ENCODE measurements around the gene TTC23L.

Gene TTC23L

DNA sequence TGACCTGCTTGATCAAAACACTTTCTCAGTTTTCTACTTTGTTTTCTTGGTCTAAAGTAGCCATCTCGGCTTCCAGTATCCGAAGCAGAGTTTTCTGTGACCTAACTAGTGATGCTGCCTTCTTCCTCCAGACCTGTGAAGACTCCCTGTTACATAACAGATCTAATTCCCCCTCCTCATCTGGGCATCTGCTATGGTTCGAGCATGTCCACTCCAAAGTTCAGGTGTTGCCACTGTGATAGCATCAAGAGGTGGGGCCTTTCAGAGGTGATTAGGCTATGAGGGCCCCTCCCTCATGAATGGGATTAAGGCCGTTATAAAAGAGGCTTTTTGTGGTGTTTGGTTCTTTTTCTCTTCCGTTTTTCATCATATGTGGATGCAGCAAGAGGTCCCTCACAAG, 20.3 kb downstream of the TTC23L start:
- Histone ChIP-seq H3K4me1 (ENCODE audit: control insufficient read depth, insufficient read depth, low read length) (no peaks in the 10 kb centered on the region), H3K4me3 (ENCODE audit: low read length) (no peak overlapping the region), H3K27ac (ENCODE audit: low read depth, low read length) (no peak overlapping the region), H3K9ac (ENCODE audit: low read length) (no peak overlapping the region), H3K36me3 (ENCODE audit: control insufficient read depth, insufficient read depth, low read length) (no peaks in the 10 kb centered on the region), H3K27me3 (ENCODE audit: control insufficient read depth, insufficient read depth, low read length) (no peaks in the 10 kb centered on the region)

DNA sequence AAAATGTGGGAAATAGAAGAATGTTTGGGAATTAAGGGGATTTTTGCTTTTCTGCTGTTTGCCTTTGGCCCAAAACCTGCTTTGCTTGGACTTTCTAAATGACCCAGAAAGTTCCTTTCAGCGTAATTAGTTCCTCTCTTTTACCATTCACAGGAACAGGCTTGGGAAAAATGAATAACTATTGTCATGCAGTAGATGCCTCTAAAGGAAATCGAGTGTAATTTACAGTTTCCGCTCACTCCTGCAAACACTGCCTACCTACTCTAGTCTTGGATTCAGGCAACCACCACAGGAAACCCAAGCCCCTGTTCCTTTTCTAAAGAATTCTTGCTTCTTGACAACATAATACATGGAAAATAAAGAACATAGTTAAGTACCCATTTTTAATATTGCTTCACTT, 25.0 kb downstream of the TTC23L start:
- Histone ChIP-seq H3K36me3 (ENCODE audit: control insufficient read depth, insufficient read depth, low read length) (no peaks in the 10 kb centered on the region), H3K4me1 (ENCODE audit: control insufficient read depth, insufficient read depth, low read length) (no peaks in the 10 kb centered on the region), H3K27me3 (ENCODE audit: control insufficient read depth, insufficient read depth, low read length) (no peaks in the 10 kb centered on the region), H3K9ac (ENCODE audit: low read length) (no peak overlapping the region), H3K27ac (ENCODE audit: low read depth, low read length) (no peak overlapping the region), H3K4me3 (ENCODE audit: low read length) (no peak overlapping the region)

DNA sequence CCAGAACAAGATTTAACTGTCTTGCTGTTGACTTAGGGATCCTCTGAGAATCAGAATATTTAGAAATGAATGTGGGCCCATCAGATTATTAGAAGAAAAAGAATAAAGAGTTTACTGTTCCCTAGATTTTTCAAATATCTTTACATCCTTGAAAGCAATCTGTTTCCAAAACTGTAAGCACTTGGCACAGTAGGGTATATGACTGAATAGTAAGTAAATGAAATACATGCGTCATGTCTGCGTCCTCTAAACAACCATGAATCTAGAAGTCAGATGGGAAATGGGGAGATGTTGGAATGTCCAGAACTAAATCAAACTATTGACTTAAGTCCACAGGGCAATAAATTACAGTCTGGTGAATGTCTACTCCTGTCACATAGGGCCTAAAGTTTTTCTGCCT, 26.1 kb downstream of the TTC23L start:
- H3K27me3 ChIP-seq (ENCODE audit: control insufficient read depth, insufficient read depth, low read length), result no peaks in the 10 kb centered on the region
- H3K27ac ChIP-seq (ENCODE audit: low read depth, low read length), result no peak overlapping the region
- H3K4me1 ChIP-seq (ENCODE audit: control insufficient read depth, insufficient read depth, low read length), result no peaks in the 10 kb centered on the region
- H3K9ac ChIP-seq (ENCODE audit: low read length), result no peak overlapping the region
- H3K4me3 ChIP-seq (ENCODE audit: low read length), result no peak overlapping the region
- no peaks in the 10 kb centered on the region for H3K36me3 ChIP-seq (ENCODE audit: control insufficient read depth, insufficient read depth, low read length)

DNA sequence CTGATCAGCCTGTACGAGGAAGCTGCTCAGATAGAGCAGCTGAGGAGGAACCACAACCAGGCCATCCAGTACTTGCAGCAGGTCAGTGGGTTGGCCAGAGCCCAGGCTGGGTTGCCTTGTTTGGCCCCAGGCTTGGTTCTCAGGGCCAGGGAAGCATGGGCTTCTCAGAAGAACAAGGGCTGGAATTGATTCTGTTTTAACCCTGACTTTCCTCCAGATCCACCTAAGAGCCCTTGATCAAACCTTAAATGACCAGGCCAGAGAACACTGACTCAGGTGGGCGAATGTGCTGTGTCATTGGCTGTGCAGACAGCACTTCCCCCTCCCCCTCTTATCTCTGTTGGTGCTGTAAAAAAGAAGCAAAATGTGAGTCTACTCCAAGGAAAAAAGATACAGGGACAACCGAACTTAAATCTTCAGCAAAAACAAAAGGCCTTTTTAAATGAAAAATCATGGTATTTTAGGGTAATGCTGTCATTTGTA, 28.1 kb downstream of the TTC23L start:
- no peak overlapping the region for H3K9ac ChIP-seq (ENCODE audit: low read length)
- H3K4me3 ChIP-seq (ENCODE audit: low read length), result no peak overlapping the region
- no peaks in the 10 kb centered on the region for H3K27me3 ChIP-seq (ENCODE audit: control insufficient read depth, insufficient read depth, low read length)
- H3K4me1 ChIP-seq (ENCODE audit: control insufficient read depth, insufficient read depth, low read length), result no peaks in the 10 kb centered on the region
- H3K36me3 ChIP-seq (ENCODE audit: control insufficient read depth, insufficient read depth, low read length), result no peaks in the 10 kb centered on the region
- H3K27ac ChIP-seq (ENCODE audit: low read depth, low read length), result no peak overlapping the region

DNA sequence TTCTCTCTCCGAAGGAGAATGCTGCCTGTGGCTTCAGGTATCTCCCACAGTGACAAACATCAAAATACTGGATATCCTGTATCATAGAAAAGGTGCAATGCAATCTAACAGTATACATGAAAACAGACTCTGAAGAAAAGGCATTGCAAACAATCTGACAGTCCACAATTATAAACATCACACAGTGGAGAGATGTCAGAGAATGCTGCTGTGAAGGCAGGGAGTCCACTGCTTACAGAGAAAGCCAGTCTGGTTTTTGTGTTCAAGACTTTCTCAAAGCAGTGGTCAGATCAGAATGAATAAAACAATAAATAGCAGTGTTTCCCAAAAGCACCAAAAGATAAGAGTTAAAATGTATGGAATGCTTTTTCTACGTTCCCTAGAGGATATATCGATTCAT, 28.7 kb downstream of the TTC23L start:
- Histone ChIP-seq H3K36me3 (ENCODE audit: control insufficient read depth, insufficient read depth, low read length) (no peaks in the 10 kb centered on the region), H3K27ac (ENCODE audit: low read depth, low read length) (no peak overlapping the region), H3K9ac (ENCODE audit: low read length) (no peak overlapping the region)

DNA sequence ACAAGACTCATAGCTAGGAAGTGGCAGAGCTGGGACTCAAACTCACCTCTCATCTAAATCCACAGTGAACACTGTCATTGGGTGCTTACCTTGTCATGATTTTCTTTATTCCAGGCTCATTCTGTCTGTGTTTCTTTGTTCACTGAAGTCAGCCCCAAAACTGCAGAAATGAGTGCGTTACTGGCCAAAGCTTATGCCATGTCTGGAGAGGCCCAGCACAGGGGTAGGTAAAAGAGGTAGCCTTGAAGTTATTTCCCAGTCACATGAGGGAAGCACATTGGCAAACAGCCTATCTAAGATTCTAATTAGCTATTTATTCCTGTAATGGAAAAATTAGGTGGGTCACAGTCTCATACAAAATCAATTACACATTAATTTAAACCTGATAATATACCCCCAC, 29.8 kb downstream of the TTC23L start:
- H3K27me3 ChIP-seq (ENCODE audit: control insufficient read depth, insufficient read depth, low read length), result no peaks in the 10 kb centered on the region
- no peak overlapping the region for H3K27ac ChIP-seq (ENCODE audit: low read depth, low read length)
- no peaks in the 10 kb centered on the region for H3K36me3 ChIP-seq (ENCODE audit: control insufficient read depth, insufficient read depth, low read length)
- H3K9ac ChIP-seq (ENCODE audit: low read length), result no peak overlapping the region
- no peak overlapping the region for H3K4me3 ChIP-seq (ENCODE audit: low read length)
- no peaks in the 10 kb centered on the region for H3K4me1 ChIP-seq (ENCODE audit: control insufficient read depth, insufficient read depth, low read length)

More for the DNA sequence above, 28.7 kb downstream of the TTC23L start:
- no peaks in the 10 kb centered on the region for H3K27me3 ChIP-seq (ENCODE audit: control insufficient read depth, insufficient read depth, low read length)
- no peak overlapping the region for H3K4me3 ChIP-seq (ENCODE audit: low read length)
- no peaks in the 10 kb centered on the region for H3K4me1 ChIP-seq (ENCODE audit: control insufficient read depth, insufficient read depth, low read length)

DNA sequence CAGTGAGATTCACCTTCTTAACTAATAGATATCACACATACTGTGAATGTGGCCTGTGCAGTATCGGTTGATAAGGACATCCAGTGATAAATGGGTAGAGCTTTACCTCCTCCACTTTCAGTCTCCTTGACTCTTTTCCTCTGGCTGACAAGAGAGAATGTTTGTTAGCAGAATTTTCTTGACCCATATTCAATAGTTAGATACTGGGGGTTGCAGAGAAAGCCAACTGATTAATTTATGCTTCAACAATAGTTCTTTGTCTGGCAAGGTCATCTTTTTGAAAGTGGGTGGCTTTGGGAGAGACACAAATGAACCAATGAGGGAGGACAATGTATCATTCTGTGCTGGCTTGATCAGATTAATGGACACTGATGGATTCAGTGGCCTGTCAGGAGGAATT, 30.3 kb downstream of the TTC23L start:
- Histone ChIP-seq H3K36me3 (ENCODE audit: control insufficient read depth, insufficient read depth, low read length) (no peaks in the 10 kb centered on the region), H3K27me3 (ENCODE audit: control insufficient read depth, insufficient read depth, low read length) (no peaks in the 10 kb centered on the region), H3K27ac (ENCODE audit: low read depth, low read length) (no peak overlapping the region), H3K9ac (ENCODE audit: low read length) (no peak overlapping the region), H3K4me1 (ENCODE audit: control insufficient read depth, insufficient read depth, low read length) (no peaks in the 10 kb centered on the region), H3K4me3 (ENCODE audit: low read length) (no peak overlapping the region)

DNA sequence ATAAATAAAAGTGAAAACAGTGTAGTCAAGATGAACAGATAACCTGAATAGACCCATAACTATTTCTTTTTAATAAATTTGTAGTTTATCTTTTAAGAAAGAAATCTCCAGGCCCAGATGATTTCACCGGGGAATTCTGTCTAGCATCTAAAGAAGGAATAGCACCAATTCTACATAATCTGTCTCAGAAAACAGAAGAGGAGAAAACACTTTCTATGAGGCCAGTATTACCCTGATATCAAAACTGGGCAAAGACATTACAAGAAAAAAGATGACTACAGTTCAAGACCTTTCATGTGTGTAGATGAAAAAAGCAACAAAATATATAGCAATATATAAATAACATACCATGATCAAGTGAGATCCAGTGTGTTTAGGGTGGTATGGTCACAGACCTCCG, 31.4 kb downstream of the TTC23L start:
- Histone ChIP-seq H3K36me3 (ENCODE audit: control insufficient read depth, insufficient read depth, low read length) (no peaks in the 10 kb centered on the region), H3K27ac (ENCODE audit: low read depth, low read length) (no peak overlapping the region), H3K9ac (ENCODE audit: low read length) (no peak overlapping the region), H3K27me3 (ENCODE audit: control insufficient read depth, insufficient read depth, low read length) (no peaks in the 10 kb centered on the region), H3K4me1 (ENCODE audit: control insufficient read depth, insufficient read depth, low read length) (no peaks in the 10 kb centered on the region), H3K4me3 (ENCODE audit: low read length) (no peak overlapping the region)

DNA sequence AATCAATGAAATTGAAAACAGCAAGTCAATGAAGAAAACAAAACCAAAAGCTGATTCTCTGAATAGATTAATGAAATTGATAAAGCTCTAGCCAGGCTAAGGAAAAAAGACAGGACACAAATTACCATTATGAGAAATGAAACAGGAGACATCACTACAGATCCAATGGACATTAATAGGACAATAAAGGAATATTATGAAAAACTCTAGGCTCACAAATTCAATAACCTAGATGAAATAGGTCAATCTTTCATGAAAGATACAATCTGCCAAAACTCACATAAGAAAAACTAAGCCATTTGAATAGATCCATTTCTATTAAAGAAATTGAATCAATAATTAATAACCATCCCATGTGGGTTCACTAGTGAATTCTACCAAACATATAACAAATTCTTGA, 37.3 kb downstream of the TTC23L start:
- Histone ChIP-seq H3K4me1 (ENCODE audit: control insufficient read depth, insufficient read depth, low read length) (no peaks in the 10 kb centered on the region), H3K27ac (ENCODE audit: low read depth, low read length) (no peak overlapping the region), H3K9ac (ENCODE audit: low read length) (no peak overlapping the region), H3K27me3 (ENCODE audit: control insufficient read depth, insufficient read depth, low read length) (no peaks in the 10 kb centered on the region), H3K36me3 (ENCODE audit: control insufficient read depth, insufficient read depth, low read length) (no peaks in the 10 kb centered on the region), H3K4me3 (ENCODE audit: low read length) (no peak overlapping the region)

DNA sequence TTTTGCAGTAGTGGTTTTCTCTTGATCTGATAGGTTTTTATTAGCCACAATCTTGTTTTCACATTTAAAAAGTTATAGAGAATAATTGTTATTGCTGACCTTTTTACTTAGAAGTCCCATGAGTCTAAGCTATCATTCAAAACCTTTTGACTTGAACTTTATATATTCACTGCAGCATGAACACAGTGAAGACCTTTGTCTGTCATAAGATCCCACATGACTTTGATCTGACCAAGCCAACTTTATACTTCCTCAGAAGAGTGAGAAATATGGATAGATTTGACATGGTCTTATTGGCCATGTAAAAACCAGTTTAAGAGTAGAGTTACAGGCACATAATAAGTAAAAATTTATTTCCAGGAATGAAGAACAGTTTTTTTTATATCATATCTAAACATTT, 42.3 kb downstream of the TTC23L start:
- Histone ChIP-seq H3K27ac (ENCODE audit: low read depth, low read length) (no peak overlapping the region), H3K4me1 (ENCODE audit: control insufficient read depth, insufficient read depth, low read length) (no peaks in the 10 kb centered on the region), H3K27me3 (ENCODE audit: control insufficient read depth, insufficient read depth, low read length) (no peaks in the 10 kb centered on the region), H3K9ac (ENCODE audit: low read length) (no peak overlapping the region), H3K4me3 (ENCODE audit: low read length) (no peak overlapping the region), H3K36me3 (ENCODE audit: control insufficient read depth, insufficient read depth, low read length) (no peaks in the 10 kb centered on the region)

DNA sequence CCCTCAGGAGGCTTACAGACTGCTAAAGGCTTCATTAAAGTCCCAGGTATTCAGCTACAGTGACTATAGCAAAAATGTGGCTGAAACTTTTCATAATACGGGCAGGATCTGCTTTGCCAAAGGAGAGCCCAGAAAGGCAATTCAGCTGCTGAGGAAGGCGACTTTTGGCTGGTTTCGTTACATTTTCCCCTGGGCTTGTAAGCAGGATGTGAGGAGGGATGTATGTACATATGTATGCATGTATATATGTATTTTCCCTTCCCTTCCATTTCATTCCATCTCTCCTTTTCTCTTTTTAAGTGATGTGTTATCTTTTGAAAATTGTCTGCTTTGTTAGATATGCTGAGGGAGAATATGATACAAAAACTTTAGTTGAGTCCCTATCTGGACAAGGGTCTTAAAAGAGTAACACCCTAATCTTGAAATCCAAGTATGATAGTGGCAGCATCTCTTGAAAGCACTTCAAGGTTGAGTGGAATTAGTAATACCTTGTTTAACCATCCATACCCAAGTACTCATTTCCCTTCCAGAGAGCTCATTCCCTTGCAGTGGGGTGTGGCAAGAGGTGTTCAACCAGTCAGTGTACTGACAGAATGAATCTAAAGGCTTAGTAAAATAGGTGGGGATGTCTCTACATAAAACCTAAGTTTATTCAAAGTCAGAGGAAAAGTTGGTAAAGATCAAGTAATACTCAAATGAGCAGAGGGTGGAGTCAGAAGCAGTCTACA, 47.6 kb downstream of the TTC23L start:
- Histone ChIP-seq H3K27ac (ENCODE audit: low read depth, low read length) (no peak overlapping the region), H3K4me3 (ENCODE audit: low read length) (no peak overlapping the region), H3K4me1 (ENCODE audit: control insufficient read depth, insufficient read depth, low read length) (no peaks in the 10 kb centered on the region), H3K27me3 (ENCODE audit: control insufficient read depth, insufficient read depth, low read length) (no peaks in the 10 kb centered on the region), H3K9ac (ENCODE audit: low read length) (no peak overlapping the region), H3K36me3 (ENCODE audit: control insufficient read depth, insufficient read depth, low read length) (no peaks in the 10 kb centered on the region)

DNA sequence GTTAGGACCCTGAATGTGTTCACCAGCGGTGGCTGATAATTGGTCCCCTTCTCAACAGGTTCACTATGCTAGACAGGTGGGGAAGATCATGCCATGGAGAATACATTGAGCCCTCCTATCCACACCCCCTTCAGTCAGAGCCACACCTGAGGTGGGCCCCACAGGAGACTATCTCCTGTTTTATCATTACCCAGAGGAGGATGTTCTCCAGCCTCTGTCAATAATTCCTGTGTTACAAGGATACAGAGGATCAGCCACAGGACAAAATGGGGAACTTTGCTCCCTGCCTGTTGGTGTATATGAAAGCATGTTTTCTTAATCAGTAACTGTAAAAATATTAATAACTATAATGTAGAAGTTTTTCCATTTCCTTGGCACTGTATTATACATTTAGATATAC, 50.4 kb downstream of the TTC23L start:
- Histone ChIP-seq H3K4me3 (ENCODE audit: low read length) (no peak overlapping the region), H3K27me3 (ENCODE audit: control insufficient read depth, insufficient read depth, low read length) (no peaks in the 10 kb centered on the region), H3K9ac (ENCODE audit: low read length) (no peak overlapping the region), H3K4me1 (ENCODE audit: control insufficient read depth, insufficient read depth, low read length) (no peaks in the 10 kb centered on the region), H3K27ac (ENCODE audit: low read depth, low read length) (no peak overlapping the region), H3K36me3 (ENCODE audit: control insufficient read depth, insufficient read depth, low read length) (no peaks in the 10 kb centered on the region)

DNA sequence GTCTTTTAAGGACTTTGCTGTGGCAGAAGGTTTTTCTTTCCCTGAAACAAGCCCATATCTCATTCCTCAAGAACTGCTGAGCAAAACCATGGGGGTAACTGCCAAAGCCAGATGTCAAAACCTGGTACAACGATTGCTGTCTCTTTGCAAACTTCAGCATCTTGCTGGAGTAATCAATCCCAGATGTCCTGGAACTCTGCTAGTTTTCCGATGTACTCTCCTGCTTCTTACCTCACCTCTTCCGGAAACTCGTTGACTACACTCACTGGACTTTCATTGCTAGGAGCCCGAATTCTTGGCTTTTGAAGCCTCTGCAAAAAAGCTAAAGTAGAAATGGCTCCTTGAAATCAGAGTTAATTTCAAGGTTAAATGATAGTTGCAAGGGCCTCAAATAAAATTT, 53.0 kb downstream of the TTC23L start:
- Histone ChIP-seq H3K4me3 (ENCODE audit: low read length) (no peak overlapping the region), H3K27me3 (ENCODE audit: control insufficient read depth, insufficient read depth, low read length) (no peaks in the 10 kb centered on the region), H3K9ac (ENCODE audit: low read length) (no peak overlapping the region), H3K27ac (ENCODE audit: low read depth, low read length) (no peak overlapping the region), H3K4me1 (ENCODE audit: control insufficient read depth, insufficient read depth, low read length) (no peaks in the 10 kb centered on the region), H3K36me3 (ENCODE audit: control insufficient read depth, insufficient read depth, low read length) (no peaks in the 10 kb centered on the region)

All from rectal smooth muscle tissue (tissue), 1 donor.